HG02642 (cell line): ENCODE measurements around the gene NDUFB2.
"Not testable (repeated sequence)": the region's sequence is repeated elsewhere in the genome, so short reads cannot be mapped to it uniquely, and the experiment has no call there.

Experiments used
- ATAC-seq: cut with Tn5 transposase; IDR thresholded peaks from one replicate; pipeline ENCODE4 v1.9.1; 2021; ENCODE audit warnings: mild to moderate bottlenecking; ENCODE audit not compliant: unreplicated experiment, poor library complexity

NDUFB2 gene

GRCh38 chr7:140671966-140672365, 24.5 kb upstream of the NDUFB2 start:
- no peak for ATAC-seq

GRCh38 chr7:140672382-140673062, 24.0 kb upstream of the NDUFB2 start, which contains the start of gene ADCK2:
Gene ADCK2 (plus strand): TSS chr7:140672945. CDS start chr7:140673331, 386 bp downstream.
- peak; percentile 69 for ATAC-seq

- peak; percentile 56 for ATAC-seq
Measured at GRCh38 chr7:140673063-140673773, 23.3 kb upstream of the NDUFB2 start.

GRCh38 chr7:140673774-140674155, 22.7 kb upstream of the NDUFB2 start:
- ATAC-seq, result no peak

GRCh38 chr7:140674356-140674800, 22.1 kb upstream of the NDUFB2 start:
- ATAC-seq, result peak; percentile 33

DNA sequence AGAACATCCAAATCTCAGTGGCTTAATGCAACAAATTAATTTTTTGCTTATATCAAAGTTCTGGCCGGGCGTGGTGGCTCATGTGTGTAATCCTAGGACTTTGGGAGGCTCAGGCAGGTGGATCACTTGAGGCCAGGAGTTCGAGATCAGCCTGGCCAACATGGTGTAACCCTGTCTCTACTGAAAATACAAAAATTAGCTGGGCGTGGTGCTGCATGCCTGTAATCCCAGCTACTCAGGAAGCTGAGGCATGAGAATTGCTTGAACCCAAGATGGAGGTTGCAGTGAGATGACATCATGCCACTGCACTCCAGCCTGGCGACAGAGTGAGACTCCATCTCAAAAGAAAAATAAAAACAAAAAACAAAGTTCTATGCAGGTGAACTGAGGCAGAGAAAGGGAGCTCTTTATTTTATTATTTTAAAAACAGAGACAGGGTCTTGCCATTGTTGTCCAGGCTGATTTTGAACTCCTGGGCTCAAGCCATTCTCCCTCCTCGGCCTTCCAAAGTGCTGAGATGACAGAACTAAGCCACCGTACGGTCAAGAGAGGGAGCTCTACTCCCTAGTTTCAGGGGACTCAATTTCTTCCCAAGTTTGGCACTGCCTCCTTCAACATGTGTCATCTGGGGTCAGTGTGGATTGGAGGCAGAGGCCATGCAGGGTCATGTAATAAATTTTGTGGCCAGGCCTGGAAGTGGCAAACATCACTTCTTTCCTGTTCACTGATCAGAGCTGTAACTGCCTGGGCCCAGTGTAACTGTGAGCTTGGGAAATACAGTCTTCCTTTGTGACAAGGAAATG, 21.4 kb upstream of the NDUFB2 start:
- no peak for ATAC-seq

GRCh38 chr7:140675726-140676125, 20.8 kb upstream of the NDUFB2 start:
- ATAC-seq, result no peak

DNA sequence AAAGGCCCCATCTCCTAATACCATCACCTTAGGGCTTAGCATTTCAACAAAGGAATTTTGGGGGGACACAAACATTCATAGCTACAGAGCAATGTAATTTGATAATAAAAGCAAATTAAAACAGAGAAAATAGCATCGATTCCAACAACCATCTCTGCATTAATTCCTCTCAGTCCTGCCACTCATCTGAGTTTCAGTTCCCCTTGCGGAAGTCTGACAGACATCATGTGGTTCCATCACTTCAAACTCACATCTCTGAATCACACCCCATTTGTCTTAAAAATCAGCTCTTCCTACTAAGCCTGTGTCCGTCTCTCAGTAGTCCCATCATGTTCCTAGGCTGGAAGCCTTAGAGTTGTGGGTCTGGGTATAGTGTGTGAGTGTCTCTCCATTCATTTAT, 20.2 kb upstream of the NDUFB2 start:
- ATAC-seq, result peak; percentile 39

- not testable (repeated sequence) for ATAC-seq
Measured at GRCh38 chr7:140676956-140677355, 19.6 kb upstream of the NDUFB2 start.

GRCh38 chr7:140677496-140677895, 19.0 kb upstream of the NDUFB2 start:
- ATAC-seq, result no peak

- ATAC-seq, result no peak
Measured at GRCh38 chr7:140678081-140678815, 18.3 kb upstream of the NDUFB2 start.

GRCh38 chr7:140678816-140679130, 17.7 kb upstream of the NDUFB2 start:
- no peak for ATAC-seq

DNA sequence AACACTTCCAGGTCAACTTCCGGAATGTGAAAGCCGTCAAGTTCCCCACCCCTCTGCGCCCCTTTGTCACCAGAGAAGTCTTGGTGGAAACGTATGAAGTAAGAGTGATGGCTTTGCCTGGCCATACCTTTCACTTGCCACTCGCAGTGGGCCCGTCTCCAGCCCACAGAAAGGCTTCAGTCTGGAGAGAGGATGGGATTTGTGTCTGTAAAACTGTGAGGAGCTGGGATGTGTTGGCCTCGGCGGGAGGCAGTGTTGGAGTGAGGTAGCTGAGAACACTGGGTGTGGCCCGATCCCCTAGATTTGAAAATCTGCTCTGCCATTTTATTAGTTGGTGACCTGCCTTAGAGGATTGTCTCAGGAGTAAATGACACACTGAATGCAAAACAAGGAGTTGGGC, 17.3 kb upstream of the NDUFB2 start:
- ATAC-seq, result no peak

DNA sequence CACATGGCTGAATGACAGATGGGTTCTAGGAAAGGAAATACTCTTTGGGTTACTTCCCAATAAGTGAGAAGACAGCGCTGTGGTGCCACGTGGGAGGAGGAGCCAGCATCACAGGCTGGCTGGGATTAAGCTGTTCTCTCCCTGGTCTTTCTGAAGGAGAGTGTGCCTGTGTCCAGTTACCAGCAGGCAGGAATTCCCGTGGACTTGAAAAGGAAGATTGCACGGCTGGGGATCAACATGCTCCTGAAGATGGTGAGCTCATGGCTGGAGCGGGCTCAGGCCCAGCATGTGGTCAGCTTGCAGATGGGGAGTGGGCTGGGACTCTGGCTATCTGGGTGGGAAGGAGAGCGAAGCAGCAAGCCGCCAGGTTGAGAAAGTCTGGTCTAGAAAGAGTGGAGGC, 15.6 kb upstream of the NDUFB2 start:
- no peak for ATAC-seq

- no peak for ATAC-seq
Measured at GRCh38 chr7:140681766-140682165, 14.7 kb upstream of the NDUFB2 start.

DNA sequence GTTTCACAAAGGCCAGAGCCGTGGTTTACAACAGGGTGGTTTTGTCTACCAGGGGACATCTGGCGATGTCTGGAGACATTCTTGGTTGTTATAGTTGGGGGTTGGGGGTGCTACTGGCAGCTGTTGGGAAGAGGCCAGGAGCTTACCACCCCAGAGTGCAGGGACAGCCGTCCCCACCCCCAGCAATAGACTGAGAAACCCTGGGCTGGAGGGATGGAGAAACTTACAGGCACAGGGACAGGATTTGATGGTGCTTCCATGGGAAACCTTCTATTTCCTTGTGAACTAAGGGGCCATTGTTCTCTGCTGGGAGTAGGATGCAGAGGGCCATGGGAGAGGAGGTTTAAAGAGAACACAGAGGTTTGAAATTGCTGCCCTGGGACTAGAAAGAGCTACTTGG, 12.9 kb upstream of the NDUFB2 start:
- ATAC-seq, result no peak

DNA sequence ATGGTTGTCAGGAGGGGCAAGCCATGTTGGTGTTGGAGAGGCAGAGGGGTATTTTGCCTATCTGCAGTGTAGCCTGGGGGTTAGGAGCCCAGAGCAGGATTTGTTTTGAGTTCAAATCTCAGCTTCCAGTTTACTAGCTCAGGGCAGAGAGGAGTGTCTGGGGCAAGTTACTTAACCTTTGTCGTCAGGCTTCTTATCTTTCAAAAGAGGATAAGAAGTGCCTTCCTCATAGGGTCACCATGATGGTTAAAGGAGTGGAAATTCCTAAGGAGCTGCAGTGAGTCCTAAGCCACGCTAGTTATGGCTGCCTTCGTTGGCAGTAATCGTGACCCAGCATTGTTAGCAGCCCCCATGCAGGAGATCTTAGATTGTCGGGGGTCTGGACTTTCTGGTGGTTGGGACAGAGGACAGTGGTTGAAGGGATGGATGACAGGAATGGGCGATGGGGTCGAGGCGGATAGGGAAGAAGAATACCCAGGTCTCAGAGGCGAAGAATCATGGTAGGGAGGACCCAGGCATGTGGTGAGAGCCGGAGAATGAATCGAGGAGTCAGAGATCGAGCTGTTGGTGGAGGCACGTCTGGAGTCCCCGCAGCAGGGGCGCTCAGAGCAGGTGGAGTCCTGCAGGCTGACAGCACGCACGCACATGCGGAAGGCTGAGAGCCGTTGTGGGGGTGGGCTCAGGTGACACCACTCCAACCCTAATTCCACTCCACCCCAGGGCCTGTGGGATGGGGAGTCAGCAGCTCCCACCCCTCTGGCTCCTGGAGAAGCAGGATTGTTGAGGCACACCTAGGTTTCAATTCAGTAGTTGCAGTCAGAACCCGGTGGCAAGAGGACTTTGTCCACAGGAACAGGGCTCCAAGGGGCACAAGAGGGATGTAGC, 12.2 kb upstream of the NDUFB2 start:
- no peak for ATAC-seq

GRCh38 chr7:140685407-140686087, 11.0 kb upstream of the NDUFB2 start:
- no peak for ATAC-seq

DNA sequence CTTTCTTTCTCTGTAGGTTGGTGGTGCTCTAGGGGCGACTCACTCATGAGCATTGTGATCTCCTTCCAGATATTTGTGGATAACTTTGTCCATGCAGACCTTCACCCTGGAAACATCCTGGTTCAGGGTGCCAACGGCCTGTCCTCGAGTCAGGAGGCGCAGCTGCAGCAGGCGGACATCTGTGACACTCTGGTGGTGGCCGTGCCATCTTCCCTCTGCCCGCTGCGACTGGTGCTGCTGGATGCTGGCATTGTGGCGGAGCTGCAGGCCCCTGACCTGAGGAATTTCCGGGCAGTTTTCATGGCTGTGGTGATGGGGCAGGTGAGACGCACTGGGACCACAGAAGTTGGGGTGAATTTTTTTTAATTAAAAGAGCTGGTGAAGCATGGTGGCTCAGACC, 9.6 kb upstream of the NDUFB2 start:
- ATAC-seq, result no peak
